Inflammatory macrophage treated with lipopolysaccharide for 4 hours (primary cell): ENCODE results near the gene MFGE8.

Experiments used
- DNase-seq: peaks from one replicate; pipeline ENCODE4 v3.0.0-alpha.2; 2020

The MFGE8 gene

GRCh38 chr15:88871313-88871712 lies 41.9 kb downstream of the MFGE8 start:
- no peak for DNase-seq

- no peak for DNase-seq
These were observed 46.8 kb downstream of the MFGE8 start for GRCh38 chr15:88866295-88866881.

GRCh38 chr15:88865498-88866099 lies 47.6 kb downstream of the MFGE8 start:
- DNase-seq, result no peak

- no peak for DNase-seq
These were observed 48.2 kb downstream of the MFGE8 start for GRCh38 chr15:88864861-88865497.

- DNase-seq, result no peak
These were observed 49.8 kb downstream of the MFGE8 start for GRCh38 chr15:88863412-88863811.

GRCh38 chr15:88860212-88860611 lies 53.0 kb downstream of the MFGE8 start:
- no peak for DNase-seq

- no peak for DNase-seq
These were observed 53.6 kb downstream of the MFGE8 start for GRCh38 chr15:88859550-88859949.

- no peak for DNase-seq
These were observed 54.2 kb downstream of the MFGE8 start for GRCh38 chr15:88858934-88859333.

- DNase-seq, result no peak
These were observed 60.7 kb downstream of the MFGE8 start for GRCh38 chr15:88852476-88852875.

- DNase-seq, result no peak
These were observed 63.7 kb downstream of the MFGE8 start for GRCh38 chr15:88849376-88850072.
